ENCODE data around the gene GRP.

Gene GRP

DNA sequence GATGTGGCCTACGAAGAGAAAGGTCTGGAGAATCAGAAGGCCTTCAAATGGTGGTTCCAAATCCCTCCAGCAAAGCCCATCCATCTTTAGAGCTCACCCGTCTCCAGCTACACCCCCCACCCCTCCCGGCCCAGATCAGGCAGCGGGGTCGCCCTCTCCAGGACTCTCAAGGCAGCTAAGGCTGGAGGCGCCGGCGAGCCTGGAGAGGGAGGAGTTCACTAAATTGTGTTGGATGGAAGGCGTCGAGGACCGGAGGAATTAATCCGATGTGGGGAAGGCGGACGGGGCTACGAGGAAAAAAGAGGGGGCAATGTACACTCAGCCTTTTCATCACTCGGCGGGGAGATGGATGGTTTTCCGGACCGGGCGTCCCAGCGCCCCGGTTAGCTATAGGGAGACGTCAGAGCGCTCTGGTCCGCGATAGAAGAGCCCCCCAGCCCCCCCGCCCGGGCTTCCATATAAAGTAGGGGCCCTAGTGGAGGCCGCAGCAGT is at the start of gene GRP:
TSS of gene GRP (plus strand) at position 487 of the 492 bp plus-strand sequence. CDS start 108 bp downstream, outside the sequence.
- no peak for DNase-seq (ENCODE audit: low read depth)

DNA sequence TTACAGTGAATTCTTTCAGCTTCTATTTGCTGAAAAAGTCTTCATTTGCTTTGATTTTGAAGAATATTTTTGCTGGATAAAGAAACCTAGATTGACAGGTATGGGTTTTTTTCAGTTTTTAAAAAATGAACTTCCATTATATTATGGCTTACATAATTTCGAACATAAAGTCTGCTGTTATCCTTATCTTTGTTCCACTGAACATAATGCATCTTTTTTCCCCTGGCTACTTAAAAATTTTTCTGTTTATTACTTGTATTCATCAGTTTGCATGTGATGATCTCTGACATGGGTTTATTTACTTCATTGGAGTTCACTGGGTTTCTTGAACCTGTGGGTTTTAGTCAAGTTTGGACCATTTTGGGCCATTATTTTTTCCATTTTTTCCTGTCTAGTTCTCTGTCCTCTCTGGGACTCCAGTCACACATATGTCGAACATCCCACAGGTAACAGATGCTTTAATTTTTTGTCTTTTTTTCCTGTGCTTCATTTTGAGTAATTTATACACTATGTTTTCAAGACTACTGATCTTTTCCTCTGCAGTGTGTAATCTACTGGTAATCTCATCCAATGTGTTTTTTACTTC is 47.2 kb upstream of the GRP start:
- DNase-seq (ENCODE audit: low read depth) = no peak

- no peak for DNase-seq (ENCODE audit: low read depth)
Observed at GRCh38 chr18:59177485-59177884, 42.5 kb upstream of the GRP start.

DNA sequence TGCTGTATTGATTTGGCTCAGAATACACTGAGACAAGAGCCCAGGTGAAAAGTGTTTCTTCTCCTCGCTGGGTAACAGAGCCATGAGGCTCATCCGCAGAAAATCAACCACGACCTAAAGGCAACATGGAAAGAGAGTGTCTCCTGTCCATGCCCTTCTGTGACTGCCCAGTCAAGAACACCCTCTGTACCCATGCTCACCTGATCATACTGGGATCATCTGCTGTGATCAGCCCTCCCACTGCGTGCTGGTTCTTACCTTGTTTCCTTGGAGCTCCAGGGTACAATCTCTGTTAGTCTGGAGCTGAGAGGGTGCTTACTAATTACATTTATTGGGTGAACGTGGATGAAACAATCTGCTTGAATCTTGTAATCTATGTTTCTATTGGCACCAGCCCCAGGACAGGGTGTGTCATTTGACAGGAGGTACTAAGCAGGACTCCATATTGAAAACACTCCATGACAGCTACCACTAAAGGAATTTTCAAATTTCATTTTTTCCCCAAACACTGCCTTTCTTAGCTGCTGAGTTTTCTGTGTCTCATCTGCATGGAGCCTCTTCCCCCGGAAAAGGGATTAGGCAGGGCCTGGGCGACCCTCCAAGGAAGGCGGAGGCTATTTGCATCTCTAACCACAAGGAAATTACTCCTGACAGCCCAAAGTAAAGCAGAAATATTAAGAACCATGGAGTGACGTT is 39.7 kb upstream of the GRP start:
- no peak for DNase-seq (ENCODE audit: low read depth)

- no peak for DNase-seq (ENCODE audit: low read depth)
Observed at GRCh38 chr18:59182673-59183072, 37.3 kb upstream of the GRP start.

DNA sequence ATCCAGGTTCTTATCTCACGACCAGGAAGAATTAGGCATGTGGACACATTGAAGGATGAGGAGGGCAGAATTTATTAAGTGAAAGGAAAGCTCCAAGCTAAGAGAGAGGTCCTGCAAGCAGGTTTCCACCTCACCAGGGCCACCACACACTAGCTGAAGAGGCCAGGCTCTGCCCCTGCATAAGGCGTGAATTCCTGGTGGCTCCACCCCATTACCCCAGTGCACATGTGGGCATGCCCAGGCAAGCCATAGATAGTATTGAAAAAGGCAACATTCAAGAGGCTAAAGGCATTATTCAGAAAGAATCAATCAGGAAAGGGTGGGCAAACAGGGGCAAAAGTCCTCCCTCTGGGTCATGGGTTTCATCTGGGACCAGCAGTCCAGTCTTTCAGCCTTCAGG is 30.9 kb upstream of the GRP start:
- DNase-seq (ENCODE audit: low read depth) = no peak

DNA sequence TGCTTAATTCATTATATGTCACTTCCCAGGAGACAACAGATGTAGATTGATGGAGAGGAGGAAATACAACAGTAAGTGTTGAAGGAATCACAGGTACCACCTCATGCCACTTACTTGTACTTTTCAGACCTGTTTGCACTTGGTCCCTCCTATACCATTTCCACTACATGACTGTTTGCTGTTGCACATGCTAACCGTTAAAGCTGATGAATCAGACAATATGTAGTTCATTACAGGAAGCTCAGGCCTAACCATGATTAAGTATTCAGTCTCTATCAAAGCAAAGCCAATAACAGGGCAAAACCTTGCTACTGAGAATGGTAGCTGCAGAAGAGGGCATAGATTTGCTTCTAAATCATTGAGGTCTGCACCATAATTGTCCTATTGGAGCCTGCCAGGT is 30.2 kb upstream of the GRP start:
- no peak for DNase-seq (ENCODE audit: low read depth)

- DNase-seq (ENCODE audit: low read depth) = no peak
Observed at GRCh38 chr18:59196161-59196725, 23.7 kb upstream of the GRP start.

DNA sequence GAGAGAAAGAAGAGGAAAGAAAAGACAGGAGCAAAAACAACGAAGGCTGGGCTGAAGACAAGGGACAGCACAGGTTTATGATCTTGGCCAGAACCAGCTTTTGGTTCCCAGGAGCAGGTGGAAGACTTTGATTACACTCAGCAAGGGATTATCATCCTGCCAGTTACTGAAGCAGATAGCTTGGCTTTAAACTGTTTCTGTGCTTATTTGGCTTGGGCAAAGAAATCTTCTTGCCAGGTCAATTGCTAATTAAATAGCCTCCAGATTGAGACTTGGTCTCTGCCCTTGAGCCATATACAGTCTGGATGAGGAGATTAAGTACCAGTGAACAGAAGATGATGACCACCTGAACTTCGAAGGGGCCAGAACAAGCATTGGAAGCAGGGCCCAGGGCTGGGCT is 22.3 kb upstream of the GRP start:
- no peak for DNase-seq (ENCODE audit: low read depth)

- DNase-seq (ENCODE audit: low read depth) = no peak
Observed at GRCh38 chr18:59198215-59198614, 21.7 kb upstream of the GRP start.

GRCh38 chr18:59200787-59201186 is 19.2 kb upstream of the GRP start:
- DNase-seq (ENCODE audit: low read depth) = no peak

- DNase-seq (ENCODE audit: low read depth) = no peak
Observed at GRCh38 chr18:59202258-59202820, 17.6 kb upstream of the GRP start.

DNA sequence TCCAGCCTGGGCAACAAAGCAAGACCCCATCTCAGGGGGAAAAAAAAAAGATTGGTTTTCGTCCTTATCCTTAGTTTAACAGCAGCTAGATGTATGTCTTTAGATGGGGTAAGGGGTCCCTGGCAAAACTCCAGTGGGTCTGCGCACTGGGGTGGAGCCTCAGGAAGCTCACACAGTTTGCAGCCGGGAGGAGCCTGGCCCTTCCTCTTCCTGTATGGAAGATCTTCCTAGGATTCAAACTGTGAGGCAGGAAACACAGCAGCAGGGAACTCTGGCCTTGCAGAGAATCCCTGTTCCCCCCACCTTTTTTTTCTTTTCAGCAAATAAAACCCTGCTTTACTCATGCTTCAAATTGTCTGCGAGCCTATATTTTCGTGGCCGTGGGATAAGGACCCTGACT is 12.5 kb upstream of the GRP start:
- no peak for DNase-seq (ENCODE audit: low read depth)

GRCh38 chr18:59208602-59209125 is 11.3 kb upstream of the GRP start:
- DNase-seq (ENCODE audit: low read depth) = no peak

DNA sequence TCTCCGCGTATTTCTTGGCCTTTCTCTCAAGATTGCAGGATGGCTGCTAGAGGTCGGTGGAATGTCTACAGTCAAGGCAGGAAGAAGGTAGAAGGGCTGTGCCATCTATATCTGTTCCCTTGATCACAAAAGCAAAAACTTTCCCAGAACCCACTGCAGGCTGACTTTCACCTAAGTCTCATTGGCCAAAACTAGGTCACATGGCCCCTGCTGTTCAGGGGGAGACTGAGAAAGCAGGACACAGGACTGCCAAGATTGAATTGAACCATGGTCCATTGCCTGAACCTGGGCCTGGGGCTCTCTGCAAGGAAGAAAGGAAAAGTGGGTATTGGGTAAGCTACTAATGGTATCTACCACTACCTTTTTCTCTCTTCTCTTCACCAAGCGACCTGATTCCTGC is 9.7 kb upstream of the GRP start:
- no peak for DNase-seq (ENCODE audit: low read depth)

DNA sequence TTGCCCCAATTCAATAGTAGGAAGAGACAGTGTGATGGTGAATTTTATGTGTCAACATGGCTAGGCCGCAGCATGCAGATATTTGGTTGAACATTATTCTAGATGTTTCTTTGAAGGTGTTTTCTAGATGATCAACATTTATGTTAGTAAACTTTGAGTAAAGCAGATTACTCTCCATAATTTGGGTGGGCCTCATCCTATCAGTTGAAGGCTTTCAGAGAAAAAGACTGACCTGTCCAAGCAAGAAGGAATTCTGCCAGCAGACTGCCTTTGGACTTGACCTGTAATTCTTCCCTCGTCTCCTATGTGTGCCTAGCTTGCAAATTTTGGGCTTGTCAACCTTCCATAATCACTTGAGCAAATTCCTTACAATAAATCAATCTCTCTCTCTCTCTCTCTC is 8.3 kb upstream of the GRP start:
- no peak for DNase-seq (ENCODE audit: low read depth)

GRCh38 chr18:59218018-59218417 is 1.9 kb upstream of the GRP start:
- no peak for DNase-seq (ENCODE audit: low read depth)

GRCh38 chr18:59220164-59220783 is 316 bp downstream of the GRP start:
- no peak for DNase-seq (ENCODE audit: low read depth)

- no peak for DNase-seq (ENCODE audit: low read depth)
Observed at GRCh38 chr18:59220784-59221765, 1.1 kb downstream of the GRP start.

GRCh38 chr18:59222341-59222740 is 2.4 kb downstream of the GRP start:
- DNase-seq (ENCODE audit: low read depth) = no peak

- no peak for DNase-seq (ENCODE audit: low read depth)
Observed at GRCh38 chr18:59228351-59228750, 8.4 kb downstream of the GRP start.

Measured in CMK (cell line).